HUES64 (cell line): ENCODE results near the gene MASP2.

Experiments used
- H3K27ac ChIP-seq: 2 replicates; pipeline ENCODE4 v1.7.0; 2013; ENCODE audit warnings: low read depth, low read length, inconsistent platforms
- H3K27me3 ChIP-seq: 2 replicates; pipeline ENCODE4 v1.6.1; 2013; ENCODE audit warnings: mild to moderate bottlenecking, low read length; ENCODE audit not compliant: insufficient read depth
- H3K36me3 ChIP-seq: 2 replicates; pipeline ENCODE4 v1.6.1; 2013; ENCODE audit warnings: mild to moderate bottlenecking, low read length; ENCODE audit not compliant: insufficient read depth
- H3K4me1 ChIP-seq: 2 replicates; pipeline ENCODE4 v1.6.1; 2013; ENCODE audit warnings: mild to moderate bottlenecking, low read length, moderate library complexity; ENCODE audit not compliant: insufficient read depth
- H3K4me3 ChIP-seq: 2 replicates; pipeline ENCODE4 v1.5.1; 2013; ENCODE audit warnings: mild to moderate bottlenecking, low read length, moderate library complexity
- H3K9ac ChIP-seq: 2 replicates; pipeline ENCODE4 v1.6.1; 2013; ENCODE audit warnings: mild to moderate bottlenecking, low read depth, low read length
- H3K9me3 ChIP-seq: 2 replicates; pipeline ENCODE4 v1.6.1; 2013; ENCODE audit warnings: low read depth, low read length; ENCODE audit not compliant: insufficient read depth
- WGBS: fragments of 150-250, 120-280 bp; methylation state at CpG from one replicate; pipeline ENCODE4 v1.1.7; 2013; ENCODE audit warnings: missing lambda C conversion rate; 5-methylcytosine and 5-hydroxymethylcytosine counted together

The MASP2 gene

GRCh38 chr1:10980841-10981727, 66.0 kb downstream of the MASP2 start:
- Histone ChIP-seq H3K9ac (peak overlapping the region; percentile 23; the same call in 1 of the 2 replicates), H3K27me3 (no peaks in the 10 kb centered on the region), H3K36me3 (no peaks in the 10 kb centered on the region), H3K4me3 (peak overlapping the region; percentile 38), H3K4me1 (peaks cover 22% of the 10 kb centered on the region; the same call in 1 of the 2 replicates), H3K27ac (peak overlapping the region; percentile 97; the same call in 1 of the 2 replicates), H3K9me3 (no peaks in the 10 kb centered on the region)
- WGBS = 73% methylated on average over 9 of the region's 9 CpGs

- Histone ChIP-seq H3K9me3 (no peaks in the 10 kb centered on the region), H3K9ac (peak overlapping the region; percentile 23; the same call in 1 of the 2 replicates), H3K27me3 (no peaks in the 10 kb centered on the region), H3K27ac (peak overlapping the region; percentile 97; the same call in 1 of the 2 replicates), H3K4me1 (peaks cover 22% of the 10 kb centered on the region; the same call in 1 of the 2 replicates), H3K4me3 (peak overlapping the region; percentile 38), H3K36me3 (no peaks in the 10 kb centered on the region)
- WGBS = 6% methylated on average over 15 of the region's 15 CpGs
Measured at GRCh38 chr1:10980094-10980577, 66.9 kb downstream of the MASP2 start.

- WGBS = 86% methylated on average over 13 of the region's 13 CpGs
- no peaks in the 10 kb centered on the region for H3K9me3 ChIP-seq
- no peak overlapping the region for H3K9ac ChIP-seq
- H3K4me1 ChIP-seq = peaks cover 22% of the 10 kb centered on the region; the same call in 1 of the 2 replicates
- H3K27ac ChIP-seq = peak overlapping the region; percentile 97; the same call in 1 of the 2 replicates
- H3K4me3 ChIP-seq = no peak overlapping the region
- H3K36me3 ChIP-seq = no peaks in the 10 kb centered on the region
- no peaks in the 10 kb centered on the region for H3K27me3 ChIP-seq
Measured at GRCh38 chr1:10979483-10979920, 67.5 kb downstream of the MASP2 start.

GRCh38 chr1:10978719-10979118, 68.3 kb downstream of the MASP2 start:
- Histone ChIP-seq H3K36me3 (no peaks in the 10 kb centered on the region), H3K9me3 (no peaks in the 10 kb centered on the region), H3K27ac (no peak overlapping the region), H3K27me3 (no peaks in the 10 kb centered on the region), H3K4me1 (peaks cover 22% of the 10 kb centered on the region; the same call in 1 of the 2 replicates), H3K4me3 (no peak overlapping the region), H3K9ac (no peak overlapping the region)
- 92% methylated on average over 4 of the region's 4 CpGs for WGBS
